ENCODE data around the gene MRC1.

The MRC1 gene

GRCh38 chr10:17847585-17848296 is 38.6 kb downstream of the MRC1 start:
- DNase-seq (ENCODE audit: low read depth, low spot score) = no peak

GRCh38 chr10:17848646-17849045 is 39.5 kb downstream of the MRC1 start:
- DNase-seq (ENCODE audit: low read depth, low spot score) = no peak

- DNase-seq (ENCODE audit: low read depth, low spot score) = no peak
Observed at GRCh38 chr10:17850501-17850900, 41.4 kb downstream of the MRC1 start.

GRCh38 chr10:17851611-17852010 is 42.5 kb downstream of the MRC1 start:
- no peak for DNase-seq (ENCODE audit: low read depth, low spot score)

- DNase-seq (ENCODE audit: low read depth, low spot score) = no peak
Observed at GRCh38 chr10:17854044-17854652, 45.0 kb downstream of the MRC1 start.

GRCh38 chr10:17857040-17857439 is 47.9 kb downstream of the MRC1 start:
- DNase-seq (ENCODE audit: low read depth, low spot score) = no peak

GRCh38 chr10:17859492-17860156 is 50.5 kb downstream of the MRC1 start:
- no peak for DNase-seq (ENCODE audit: low read depth, low spot score)

GRCh38 chr10:17861760-17862159 is 52.6 kb downstream of the MRC1 start:
- DNase-seq (ENCODE audit: low read depth, low spot score) = no peak

- no peak for DNase-seq (ENCODE audit: low read depth, low spot score)
Observed at GRCh38 chr10:17865351-17865750, 56.2 kb downstream of the MRC1 start.

- DNase-seq (ENCODE audit: low read depth, low spot score) = no peak
Observed at GRCh38 chr10:17866346-17866745, 57.2 kb downstream of the MRC1 start.

GRCh38 chr10:17867056-17867455 is 57.9 kb downstream of the MRC1 start:
- no peak for DNase-seq (ENCODE audit: low read depth, low spot score)

GRCh38 chr10:17871036-17871435 is 61.9 kb downstream of the MRC1 start:
- no peak for DNase-seq (ENCODE audit: low read depth, low spot score)

GRCh38 chr10:17872191-17873091 is 63.3 kb downstream of the MRC1 start:
- DNase-seq (ENCODE audit: low read depth, low spot score) = no peak

- DNase-seq (ENCODE audit: low read depth, low spot score) = no peak
Observed at GRCh38 chr10:17873946-17874345, 64.8 kb downstream of the MRC1 start.

GRCh38 chr10:17877121-17877520 is 68.0 kb downstream of the MRC1 start:
- no peak for DNase-seq (ENCODE audit: low read depth, low spot score)

- DNase-seq (ENCODE audit: low read depth, low spot score) = no peak
Observed at GRCh38 chr10:17878896-17879295, 69.7 kb downstream of the MRC1 start.

GRCh38 chr10:17880601-17881000 is 71.5 kb downstream of the MRC1 start:
- DNase-seq (ENCODE audit: low read depth, low spot score) = no peak

- DNase-seq (ENCODE audit: low read depth, low spot score) = no peak
Observed at GRCh38 chr10:17882557-17882956, 73.4 kb downstream of the MRC1 start.

- DNase-seq (ENCODE audit: low read depth, low spot score) = no peak
Observed at GRCh38 chr10:17883621-17884020, 74.5 kb downstream of the MRC1 start.

GRCh38 chr10:17888189-17888588 is 79.0 kb downstream of the MRC1 start:
- DNase-seq (ENCODE audit: low read depth, low spot score) = no peak

GRCh38 chr10:17891435-17891834 is 82.3 kb downstream of the MRC1 start:
- no peak for DNase-seq (ENCODE audit: low read depth, low spot score)

- DNase-seq (ENCODE audit: low read depth, low spot score) = no peak
Observed at GRCh38 chr10:17904564-17904963, 95.4 kb downstream of the MRC1 start.

Data from activated CD4-positive, CD25-positive, alpha-beta regulatory T cell treated with anti-CD3 and anti-CD28 coated beads, Interleukin-2, amount 50 U/mL, for 16 hours (primary cell).